HCT116 (cell line): ENCODE measurements around the gene ISCU. TPM values are rescaled to one million over a fixed set of nuclear protein-coding genes. Genes with fewer than 3 reads are reported as not detected.
A peak's percentile ranks its signal among the peaks of the same experiment; 100 is the strongest.

Experiments used
- ATAC-seq: fragments of 200-7000 bp; cut with Tn5 transposase; 2 replicates; pipeline ENCODE4 v1.9.1; 2020; ENCODE audit warnings: mild to moderate bottlenecking, moderate library complexity
- BruUV-seq: library from RNA; stranded (reverse); fragments of 400-500 nt; replicated peaks from 2 replicates; lab custom pipeline; 2021; lab: Mats Ljungman, UMichigan
- CTCF ChIA-PET: fragments of 300-600 bp; sonication (Branson Sonifier 250); formaldehyde crosslinking; loops from one replicate; lab custom pipeline; 2021; ENCODE audit warnings: antibody characterized with exemption; lab: Charles Lee
- POLR2A ChIA-PET: fragments of 300-600, 350-600 bp; sonication (Branson Sonifier 250); formaldehyde crosslinking; loops from one replicate; lab custom pipeline; 2021; ENCODE audit warnings: antibody characterized with exemption; lab: Charles Lee
- RAD21 ChIA-PET, 2 experiments: fragments of 300-600 bp; sonication (Branson Sonifier 250); formaldehyde crosslinking; loops; one replicate each; lab custom pipeline; 2023; ENCODE audit warnings: low total read pairs in 2 of 2; ENCODE audit not compliant: uncharacterized antibody in 2 of 2, unreplicated experiment in 2 of 2, low non-redundant PET in 1 of 2; lab: Charles Lee
- DNase-seq: peaks from one replicate; pipeline ENCODE4 v3.0.0-alpha.2; 2010; ENCODE audit warnings: low read depth, low spot score
- H2AFZ ChIP-seq: fragments of 200-600 bp; shearing (Covaris generic), sonication (generic); 2 replicates; pipeline ENCODE4 v1.6.1; 2017; ENCODE audit warnings: low read depth, mixed run types, mixed read lengths, antibody characterized with exemption, low read length; ENCODE audit not compliant: poor library complexity, severe bottlenecking
- H3K27ac ChIP-seq: 2 replicates; pipeline ENCODE4 v1.5.1; 2012; ENCODE audit warnings: low read depth, low read length
- H3K27me3 ChIP-seq: fragments of 200-600 bp; sonication (generic); 2 replicates; pipeline ENCODE4 v1.6.1; 2016; ENCODE audit warnings: mixed run types, low read length, mixed read lengths; ENCODE audit not compliant: insufficient read depth
- H3K36me3 ChIP-seq, 2 experiments: fragments of 200-500 bp in 1 of 2; fragments of 200-600 bp in 1 of 2; sonication (Bioruptor generic) in 1 of 2; sonication (generic) in 1 of 2; 2 replicates each; pipeline versions ENCODE4 v1.5.1 to v1.6.1; 2014 to 2016; ENCODE audit warnings: low read length in 2 of 2, inconsistent platforms in 1 of 2, mixed read lengths in 1 of 2, mixed run types in 1 of 2; ENCODE audit not compliant: insufficient read depth in 2 of 2, control insufficient read depth in 1 of 2
- H3K4me1 ChIP-seq, 2 experiments: fragments of 200-600 bp in 1 of 2; sonication (generic) in 1 of 2; 2 replicates each; pipeline versions ENCODE4 v1.5.1 to v1.6.1; 2012 to 2017; ENCODE audit warnings: low read length in 2 of 2, inconsistent platforms in 1 of 2, mild to moderate bottlenecking in 1 of 2, mixed read lengths in 1 of 2, mixed run types in 1 of 2, moderate library complexity in 1 of 2; ENCODE audit not compliant: insufficient read depth in 2 of 2, control insufficient read depth in 1 of 2
- H3K4me2 ChIP-seq: fragments of 200-600 bp; sonication (generic); 2 replicates; pipeline ENCODE4 v1.6.1; 2017; ENCODE audit warnings: mixed run types, low read length, mixed read lengths
- H3K4me3 ChIP-seq, 2 experiments: fragments of 200-600 bp in 1 of 2; sonication (generic) in 1 of 2; replicated peaks in 1 of 2; 2 replicates each; pipeline ENCODE4 v1.5.1; 2011 to 2016; ENCODE audit warnings: low read length in 2 of 2, control low read depth in 1 of 2, low read depth in 1 of 2, mild to moderate bottlenecking in 1 of 2, mixed read lengths in 1 of 2, mixed run types in 1 of 2
- H3K79me2 ChIP-seq: fragments of 200-600 bp; sonication (generic); 2 replicates; pipeline ENCODE4 v1.6.1; 2017; ENCODE audit warnings: mild to moderate bottlenecking, mixed run types, low read length, moderate library complexity, mixed read lengths; ENCODE audit not compliant: insufficient read depth
- H3K9ac ChIP-seq: fragments of 200-600 bp; sonication (generic); 2 replicates; pipeline ENCODE4 v1.6.1; 2016; ENCODE audit warnings: low read length, mixed read lengths
- H3K9me2 ChIP-seq: fragments of 200-600 bp; sonication (generic), shearing (Covaris generic); 2 replicates; pipeline ENCODE4 v1.6.1; 2017; ENCODE audit warnings: mixed run types, mild to moderate bottlenecking, moderate library complexity; ENCODE audit not compliant: insufficient read depth
- H3K9me3 ChIP-seq, 2 experiments: fragments of 200-500 bp in 1 of 2; fragments of 200-600 bp in 1 of 2; sonication (Bioruptor generic) in 1 of 2; sonication (generic) in 1 of 2; 2 replicates each; pipeline ENCODE4 v1.6.1; 2014 to 2017; ENCODE audit warnings: low read length in 2 of 2, mixed read lengths in 2 of 2, inconsistent platforms in 1 of 2, low read depth in 1 of 2, mild to moderate bottlenecking in 1 of 2, mixed run types in 1 of 2, moderate library complexity in 1 of 2; ENCODE audit not compliant: control insufficient read depth in 1 of 2, insufficient read depth in 1 of 2
- H4K20me1 ChIP-seq: fragments of 200-600 bp; sonication (generic), shearing (Covaris generic); 2 replicates; pipeline ENCODE4 v1.6.1; 2017; ENCODE audit warnings: mixed run types, mild to moderate bottlenecking, moderate library complexity; ENCODE audit not compliant: insufficient read depth
- CBX3 ChIP-seq: IDR thresholded peaks from 2 replicates; pipeline ENCODE4 v1.6.1; 2012; ENCODE audit warnings: low read depth
- EGR1 ChIP-seq: IDR thresholded peaks from 2 replicates; pipeline ENCODE4 v1.6.1; 2012; ENCODE audit warnings: low read depth
- EZH2 ChIP-seq: fragments of 200-600 bp; sonication (generic); IDR thresholded peaks from 2 replicates; pipeline ENCODE4 v1.6.1; 2017; ENCODE audit warnings: antibody characterized with exemption, mixed run types
- MAX ChIP-seq: IDR thresholded peaks from 2 replicates; pipeline ENCODE4 v1.6.1; 2012
- POLR2A ChIP-seq: IDR thresholded peaks from 2 replicates; pipeline ENCODE4 v1.7.0; 2011; ENCODE audit warnings: borderline replicate concordance; ENCODE audit not compliant: insufficient read depth, insufficient read length; ENCODE audit errors: extremely low read depth
- POLR2AphosphoS5 ChIP-seq: IDR thresholded peaks from 2 replicates; pipeline ENCODE4 v1.6.1; 2011; ENCODE audit warnings: mild to moderate bottlenecking, low read depth, low read length, moderate library complexity
- TCF7L2 ChIP-seq: IDR thresholded peaks from 2 replicates; pipeline ENCODE4 v1.7.0; 2011; ENCODE audit warnings: borderline replicate concordance, inconsistent platforms; ENCODE audit not compliant: insufficient read depth, insufficient read length; ENCODE audit errors: extremely low read depth
- YY1 ChIP-seq: IDR thresholded peaks from 2 replicates; pipeline ENCODE4 v1.6.1; 2011; ENCODE audit warnings: low read length, low read depth, moderate library complexity, mild to moderate bottlenecking; ENCODE audit not compliant: insufficient replicate concordance; ENCODE audit errors: extremely low read depth
- ZFX ChIP-seq: fragments of 450-650 bp; IDR thresholded peaks from 2 replicates; pipeline ENCODE4 v1.6.1; 2017
- intact Hi-C: fragments of 100-400 bp; cut with micrococcal nuclease; formaldehyde crosslinking; loops from 2 replicates; pipeline ENCODE4 v1.10.0; 2022
- total RNA-seq: library from RNA; stranded (reverse); gene quantifications from one replicate; pipeline ENCODE4 v1.2.1, GENCODE V29; 2021; ENCODE audit not compliant: unreplicated experiment
- TF ChIP-seq, protein P1 (sequence below), 3 experiments: fragments of 200-600 bp in 1 of 3; sonication (generic) in 1 of 3; IDR thresholded peaks in 2 of 3; conservative IDR thresholded peaks in 1 of 3; 2 replicates each; pipeline ENCODE4 v1.5.1; 2012 to 2017; ENCODE audit warnings: low read depth in 2 of 3, low read length in 2 of 3, antibody characterized with exemption in 1 of 3, borderline replicate concordance in 1 of 3, control low read depth in 1 of 3, mild to moderate bottlenecking in 1 of 3, mixed read lengths in 1 of 3, mixed run types in 1 of 3, moderate library complexity in 1 of 3; ENCODE audit not compliant: insufficient read depth in 1 of 3
- TF ChIP-seq, protein P2 (sequence below): IDR thresholded peaks from 2 replicates; pipeline ENCODE4 v1.6.1; 2012
- TF ChIP-seq, protein P3 (sequence below): IDR thresholded peaks from 2 replicates; pipeline ENCODE4 v1.6.1; 2011; ENCODE audit warnings: mild to moderate bottlenecking, low read length, moderate library complexity; ENCODE audit not compliant: insufficient replicate concordance; ENCODE audit errors: extremely low read depth

The ISCU gene
- total RNA-seq, 1 experiment from 2014 or later: 89.6 TPM

- TF ChIP-seq MAX (no peak), POLR2AphosphoS5 (no peak), EZH2 (no peak), EGR1 (no peak), TCF7L2 (no peak), CBX3 (no peak)
- TF ChIP-seq, protein P1, sequence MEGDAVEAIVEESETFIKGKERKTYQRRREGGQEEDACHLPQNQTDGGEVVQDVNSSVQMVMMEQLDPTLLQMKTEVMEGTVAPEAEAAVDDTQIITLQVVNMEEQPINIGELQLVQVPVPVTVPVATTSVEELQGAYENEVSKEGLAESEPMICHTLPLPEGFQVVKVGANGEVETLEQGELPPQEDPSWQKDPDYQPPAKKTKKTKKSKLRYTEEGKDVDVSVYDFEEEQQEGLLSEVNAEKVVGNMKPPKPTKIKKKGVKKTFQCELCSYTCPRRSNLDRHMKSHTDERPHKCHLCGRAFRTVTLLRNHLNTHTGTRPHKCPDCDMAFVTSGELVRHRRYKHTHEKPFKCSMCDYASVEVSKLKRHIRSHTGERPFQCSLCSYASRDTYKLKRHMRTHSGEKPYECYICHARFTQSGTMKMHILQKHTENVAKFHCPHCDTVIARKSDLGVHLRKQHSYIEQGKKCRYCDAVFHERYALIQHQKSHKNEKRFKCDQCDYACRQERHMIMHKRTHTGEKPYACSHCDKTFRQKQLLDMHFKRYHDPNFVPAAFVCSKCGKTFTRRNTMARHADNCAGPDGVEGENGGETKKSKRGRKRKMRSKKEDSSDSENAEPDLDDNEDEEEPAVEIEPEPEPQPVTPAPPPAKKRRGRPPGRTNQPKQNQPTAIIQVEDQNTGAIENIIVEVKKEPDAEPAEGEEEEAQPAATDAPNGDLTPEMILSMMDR (IDR thresholded peaks at IDR 0.05 in 2 of 3, conservative IDR thresholded peaks at IDR 0.05 in 1 of 3; ENCODE audit: borderline replicate concordance in 1 of 3, insufficient read depth in 1 of 3, low read depth in 2 of 3, low read length in 2 of 3): no peak
- TF ChIP-seq, protein P2, sequence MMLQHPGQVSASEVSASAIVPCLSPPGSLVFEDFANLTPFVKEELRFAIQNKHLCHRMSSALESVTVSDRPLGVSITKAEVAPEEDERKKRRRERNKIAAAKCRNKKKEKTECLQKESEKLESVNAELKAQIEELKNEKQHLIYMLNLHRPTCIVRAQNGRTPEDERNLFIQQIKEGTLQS: no peak
- TF ChIP-seq, all 23 proteins: peak for 0
Observed at GRCh38 chr12:108560321-108560721, 2.1 kb upstream of the ISCU start (continued).

GRCh38 chr12:108560752-108561719 is 1.4 kb upstream of the ISCU start, which contains the start of gene SART3:
Gene SART3 (minus strand): TSS chr12:108561173. CDS start chr12:108561154, 19 bp downstream.
- Histone ChIP-seq H3K9ac (peak within 1 kb of the TSS; percentile 97), H3K27ac (peak within 1 kb of the TSS; percentile 76), H3K79me2 (peaks cover 73% of the 10 kb centered on the region), H2AFZ (no peak within 1 kb of the TSS), H3K9me2 (no peaks in the 10 kb centered on the region), H4K20me1 (no peaks in the 10 kb centered on the region; the same call in 1 of the 2 replicates), H3K36me3 (peaks cover 9 to 27% of the 10 kb centered on the region in 2 experiments; a peak in 3 of 4 replicates), H3K4me1 (peaks cover 25 to 44% of the 10 kb centered on the region in 2 experiments), H3K9me3 (no peaks in the 10 kb centered on the region), H3K4me2 (peak within 1 kb of the TSS; percentile 93), H3K27me3 (no peaks in the 10 kb centered on the region), H3K4me3 (peak within 1 kb of the TSS; percentile 75 to 85)
- peak; percentile 38 for ATAC-seq
- intact Hi-C loops: loop anchor here (5.0 to 10.0 kb wide), 2 partner anchors 274 to 826 kb away; no protein-coding TSS in a partner anchor
- POLR2A ChIA-PET: no interaction called here
- RAD21 ChIA-PET: no interaction called here
- CTCF ChIA-PET: no interaction called here
- BruUV-seq: no TSS peak
- peak; percentile 89 for DNase-seq
- TF ChIP-seq, protein P3, sequence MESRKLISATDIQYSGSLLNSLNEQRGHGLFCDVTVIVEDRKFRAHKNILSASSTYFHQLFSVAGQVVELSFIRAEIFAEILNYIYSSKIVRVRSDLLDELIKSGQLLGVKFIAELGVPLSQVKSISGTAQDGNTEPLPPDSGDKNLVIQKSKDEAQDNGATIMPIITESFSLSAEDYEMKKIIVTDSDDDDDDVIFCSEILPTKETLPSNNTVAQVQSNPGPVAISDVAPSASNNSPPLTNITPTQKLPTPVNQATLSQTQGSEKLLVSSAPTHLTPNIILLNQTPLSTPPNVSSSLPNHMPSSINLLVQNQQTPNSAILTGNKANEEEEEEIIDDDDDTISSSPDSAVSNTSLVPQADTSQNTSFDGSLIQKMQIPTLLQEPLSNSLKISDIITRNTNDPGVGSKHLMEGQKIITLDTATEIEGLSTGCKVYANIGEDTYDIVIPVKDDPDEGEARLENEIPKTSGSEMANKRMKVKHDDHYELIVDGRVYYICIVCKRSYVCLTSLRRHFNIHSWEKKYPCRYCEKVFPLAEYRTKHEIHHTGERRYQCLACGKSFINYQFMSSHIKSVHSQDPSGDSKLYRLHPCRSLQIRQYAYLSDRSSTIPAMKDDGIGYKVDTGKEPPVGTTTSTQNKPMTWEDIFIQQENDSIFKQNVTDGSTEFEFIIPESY: peak; percentile 27
- TF ChIP-seq MAX: no peak
- TF ChIP-seq ZFX: peak; percentile 52; the same call in 1 of the 2 replicates
- TF ChIP-seq YY1: peak; percentile 98
- TF ChIP-seq POLR2AphosphoS5: peak; percentile 58
- TF ChIP-seq POLR2A: peak; percentile 61
